NOMO-1 (cell line): Measurements from ENCODE around the gene MRAP.
"Not testable (repeated sequence)": the region's sequence is repeated elsewhere in the genome, so short reads cannot be mapped to it uniquely, and the experiment has no call there.

Experiments
- DNase-seq, 2 experiments: peaks; one replicate each; lab custom pipeline; 2025; ENCODE audit not compliant: unreplicated experiment in 2 of 2; lab: John Stamatoyannopoulos, UW

MRAP gene

DNA sequence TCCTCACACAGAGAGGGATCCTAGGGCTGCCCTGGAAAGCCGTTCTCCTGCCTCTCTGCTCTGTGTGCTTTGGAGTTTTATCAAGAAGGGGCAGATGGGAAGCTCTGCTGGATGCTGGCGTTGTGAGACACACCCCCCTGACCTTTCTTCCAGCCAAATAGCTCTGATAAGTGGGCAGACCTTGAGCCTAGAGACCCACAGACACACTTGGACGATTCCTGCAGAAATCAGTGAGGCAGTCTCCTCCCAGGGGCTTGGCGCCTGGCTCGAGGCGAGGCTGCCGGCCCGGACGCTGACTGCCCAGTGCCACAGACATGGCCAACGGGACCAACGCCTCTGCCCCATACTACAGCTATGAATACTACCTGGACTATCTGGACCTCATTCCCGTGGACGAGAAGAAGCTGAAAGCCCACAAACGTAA is at the start of gene MRAP:
Gene MRAP (plus strand): TSS at position 198 of the 424 bp plus-strand sequence. CDS start 117 bp downstream, at position 315.
- no peak for DNase-seq

DNA sequence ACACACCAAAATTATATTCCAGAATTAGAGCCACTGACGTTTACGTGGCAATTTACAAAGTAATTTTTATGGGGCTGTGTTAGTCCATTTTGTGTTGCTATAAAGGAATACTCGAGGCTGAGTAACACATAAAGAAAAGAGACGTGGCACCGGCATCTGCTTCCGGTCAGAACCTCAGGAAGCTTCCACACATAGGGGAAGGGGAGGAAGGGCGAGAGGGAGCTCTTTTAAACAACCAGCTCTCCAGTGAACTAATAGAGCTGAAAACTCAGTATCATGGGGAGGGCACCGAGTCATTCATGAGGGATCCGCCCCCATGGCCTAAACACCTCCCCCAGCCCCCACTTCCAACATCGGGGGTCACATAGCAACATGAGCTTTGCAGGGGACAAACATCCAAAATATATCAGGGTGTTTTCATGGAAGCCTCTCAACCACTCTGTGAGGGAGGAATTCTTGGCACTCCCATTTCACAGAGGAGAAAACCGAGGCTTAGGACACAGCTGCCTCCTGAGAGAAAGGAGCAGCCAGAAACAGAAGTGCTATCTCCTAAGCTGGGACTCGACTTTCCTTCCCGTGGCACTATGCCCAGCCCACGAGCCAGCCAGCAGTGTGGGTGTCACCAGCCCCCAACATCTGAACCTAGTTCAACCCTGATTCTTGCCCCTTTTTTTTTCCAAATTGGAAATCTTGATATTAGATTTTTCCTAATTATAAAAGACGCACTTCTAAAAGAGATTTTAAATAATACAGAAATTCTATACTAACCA is 49.0 kb upstream of the MRAP start:
- DNase-seq, result no peak

DNA sequence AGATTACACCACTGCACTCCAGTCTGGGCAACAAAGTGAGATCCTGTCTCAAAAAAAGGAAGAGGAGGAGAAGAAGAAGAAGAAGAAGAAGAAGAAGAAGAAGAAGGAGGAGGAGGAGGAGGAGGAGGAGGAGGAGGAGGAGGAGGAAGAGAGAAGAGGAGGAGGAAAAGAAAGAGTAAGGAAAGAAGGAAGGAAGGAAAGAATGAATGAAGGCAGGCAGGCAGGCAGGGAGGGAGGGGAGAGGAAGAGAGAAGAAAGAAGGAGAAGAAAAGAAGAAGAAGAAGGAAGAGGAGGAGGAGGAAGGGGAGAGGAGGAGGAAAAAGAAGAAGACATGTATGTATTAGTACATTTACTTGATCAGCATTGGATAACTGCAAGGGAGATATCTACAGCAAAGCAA is 46.5 kb upstream of the MRAP start:
- no peak for DNase-seq

DNA sequence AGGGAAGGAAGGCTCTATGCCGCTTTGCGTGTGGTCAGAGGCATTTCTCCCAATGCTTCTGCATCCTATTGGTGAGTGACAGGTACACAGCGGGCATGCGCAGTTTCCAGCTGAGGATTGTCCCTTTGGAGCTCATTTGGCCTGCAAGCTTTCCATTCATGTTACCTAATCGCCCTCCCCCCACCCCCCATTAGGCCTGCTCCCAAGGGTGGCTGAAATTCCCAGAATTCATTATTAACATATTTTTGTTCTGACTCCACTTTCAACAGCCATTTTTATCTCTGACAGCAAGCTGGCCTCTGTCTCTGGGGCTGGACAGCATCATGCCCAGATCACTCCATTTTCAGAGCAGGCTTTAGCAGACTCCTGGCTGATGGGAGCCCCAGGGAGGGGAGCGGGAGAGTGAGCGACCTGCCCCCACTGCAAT is 45.4 kb upstream of the MRAP start:
- no peak for DNase-seq

DNA sequence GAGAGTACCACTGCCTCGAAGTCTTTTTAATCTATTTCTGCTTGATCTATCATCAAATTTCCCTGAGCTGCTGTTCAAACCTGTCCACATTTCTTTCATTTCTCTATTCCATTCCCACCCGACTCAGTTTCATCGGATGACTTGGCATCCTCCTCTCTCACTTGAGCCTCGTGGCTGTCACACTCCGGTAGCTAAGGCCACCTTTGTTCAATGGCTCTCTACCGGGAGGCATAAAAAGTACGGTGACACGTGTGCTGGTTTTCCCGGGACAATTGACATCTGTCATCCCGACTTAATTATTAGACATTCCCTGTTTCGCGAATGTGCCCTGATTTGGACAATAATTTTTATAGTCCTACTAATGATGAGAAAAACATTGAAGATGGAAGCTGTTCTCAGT is 42.4 kb upstream of the MRAP start:
- DNase-seq, result no peak

DNA sequence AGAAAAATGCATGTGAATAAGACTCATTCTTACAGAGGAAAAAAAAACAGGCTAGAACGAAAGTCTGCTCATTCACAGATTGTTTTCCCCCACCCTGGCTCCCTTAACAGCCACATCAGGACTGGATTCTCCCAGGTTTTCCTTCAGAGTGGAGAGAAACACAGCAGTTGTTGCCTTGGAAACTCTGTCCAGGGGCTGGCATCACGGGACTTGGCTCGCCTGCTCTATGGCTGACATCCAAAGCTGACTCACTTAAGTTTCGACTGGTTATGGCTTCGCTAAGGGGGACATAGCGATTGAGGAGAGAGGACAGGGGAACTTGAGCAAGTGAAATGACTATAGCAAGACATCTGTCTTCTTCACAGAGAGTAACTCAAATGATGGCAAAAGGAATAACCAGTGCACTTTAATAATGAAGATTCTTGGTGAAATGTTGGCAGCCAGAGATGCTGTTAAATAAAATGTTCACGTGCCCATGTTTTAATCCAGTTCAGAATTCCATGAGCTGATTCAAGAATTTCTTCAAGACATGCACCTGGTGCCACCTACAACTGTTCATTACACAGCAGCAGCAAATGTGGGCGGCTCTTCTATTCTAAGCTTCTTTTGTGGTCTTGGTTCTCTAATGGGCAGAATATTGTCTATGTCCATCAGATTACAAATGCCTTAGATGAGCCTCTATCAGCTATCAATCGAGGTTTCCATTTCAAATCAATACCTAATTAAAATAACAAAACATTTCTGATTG is 41.6 kb upstream of the MRAP start:
- DNase-seq, result no peak

DNA sequence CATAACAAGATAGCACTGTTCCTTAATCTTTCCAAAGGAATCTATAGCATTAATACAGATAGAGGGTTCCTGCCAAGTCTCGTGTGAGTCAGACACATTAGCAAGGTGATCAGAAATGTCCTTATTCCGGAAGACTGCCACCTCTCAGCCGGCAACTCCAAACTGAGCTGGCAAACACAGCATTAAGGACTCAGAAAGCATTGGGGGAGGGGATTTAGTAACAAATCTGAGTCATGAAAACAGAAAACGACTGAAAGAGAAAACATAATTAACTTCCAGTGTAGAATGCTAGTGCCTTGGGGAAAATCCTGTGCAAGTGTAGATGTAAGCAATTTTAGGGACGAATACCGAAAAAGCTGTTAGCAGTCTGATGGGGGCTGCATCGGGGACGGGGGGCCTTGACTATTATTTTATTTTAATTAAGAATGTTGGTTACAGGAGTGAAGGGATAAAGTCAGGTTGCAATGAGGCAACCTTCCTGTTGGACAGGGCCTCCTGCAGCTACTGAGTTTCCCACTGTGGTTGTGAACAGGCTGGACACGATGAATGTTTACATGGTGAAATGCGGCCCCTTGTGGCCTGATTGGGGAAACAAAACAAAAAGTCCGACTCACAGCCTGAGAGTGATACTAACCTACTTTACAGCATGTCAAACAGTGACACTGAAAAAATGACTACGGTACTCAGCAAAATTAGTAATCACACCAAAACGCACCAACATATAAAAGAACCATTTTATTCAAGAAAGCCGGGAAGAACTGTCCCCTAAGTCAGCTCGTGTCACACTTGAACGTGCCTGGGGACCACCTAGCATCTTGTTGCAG is 40.5 kb upstream of the MRAP start:
- peak; percentile 38 to 59 for DNase-seq

DNA sequence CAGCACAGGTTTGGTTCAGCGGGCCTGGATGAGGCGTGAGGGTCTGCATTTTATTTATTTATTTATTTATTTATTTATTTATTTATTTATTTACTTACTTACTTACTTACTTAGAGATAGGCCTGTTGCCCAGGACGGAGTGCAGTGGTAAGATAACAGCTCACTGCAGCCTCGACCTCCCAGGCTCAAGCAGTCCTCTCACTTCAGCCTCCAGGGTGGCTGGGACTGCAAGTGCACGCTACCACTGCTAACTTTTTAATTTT is 39.9 kb upstream of the MRAP start:
- DNase-seq, result not testable (repeated sequence)

DNA sequence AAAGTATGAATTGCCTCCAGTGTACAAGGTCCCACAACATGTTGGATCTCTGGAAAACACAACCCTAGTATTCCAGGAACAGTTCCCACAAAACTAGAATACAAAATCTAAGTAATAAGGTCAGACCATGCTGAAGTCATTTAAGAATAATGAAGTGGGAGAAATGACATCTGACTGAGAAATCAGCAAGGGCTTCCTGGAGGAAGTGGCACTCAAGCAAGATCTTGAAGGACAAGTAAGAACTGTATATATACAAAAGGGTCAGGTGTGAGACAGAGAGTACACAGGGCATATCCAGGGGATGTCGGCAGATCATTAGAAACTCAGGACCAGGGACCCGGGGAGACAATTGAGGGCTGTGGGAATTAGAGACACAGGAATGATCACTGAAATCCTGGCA is 38.5 kb upstream of the MRAP start:
- DNase-seq, result no peak

DNA sequence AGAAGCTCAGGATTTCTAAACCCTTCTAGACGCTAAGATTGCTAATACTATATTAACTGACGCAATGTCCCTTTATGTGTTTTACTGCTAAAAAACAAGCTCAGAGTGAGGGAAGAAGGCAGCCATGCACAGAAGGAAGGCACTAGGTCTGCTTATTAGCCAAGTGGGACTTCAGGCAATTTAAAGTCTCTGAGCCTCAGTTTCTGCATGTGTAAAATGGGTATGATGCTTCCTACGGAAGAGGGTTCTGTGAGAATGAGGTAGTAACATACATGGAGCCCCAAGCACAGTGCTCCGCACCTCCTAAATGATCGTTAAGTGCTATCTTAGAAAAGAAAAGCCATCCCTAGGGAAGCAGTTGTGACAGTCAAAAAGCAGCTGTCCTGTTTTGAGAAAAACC is 36.7 kb upstream of the MRAP start:
- peak in 1 of 2 experiments; percentile 4 for DNase-seq

DNA sequence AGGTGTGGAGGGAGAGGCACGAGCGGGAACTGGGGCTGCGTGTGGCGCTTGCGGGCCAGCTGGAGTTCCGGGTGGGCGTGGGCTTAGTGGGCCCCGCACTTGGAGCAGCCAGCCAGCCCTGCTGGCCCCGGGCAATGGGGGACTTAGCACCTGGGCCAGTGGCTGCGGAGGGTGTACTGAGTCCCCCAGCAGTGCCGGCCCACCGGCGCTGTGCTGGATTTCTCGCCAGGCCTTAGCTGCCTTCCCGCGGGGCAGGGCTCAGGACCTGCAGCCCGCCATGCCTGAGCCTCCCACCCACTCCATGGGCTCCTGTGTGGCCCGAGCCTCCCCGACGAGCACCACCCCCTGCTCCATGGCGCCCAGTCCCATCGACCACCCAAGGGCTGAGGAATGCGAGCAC is 33.3 kb upstream of the MRAP start:
- not testable (repeated sequence) for DNase-seq

DNA sequence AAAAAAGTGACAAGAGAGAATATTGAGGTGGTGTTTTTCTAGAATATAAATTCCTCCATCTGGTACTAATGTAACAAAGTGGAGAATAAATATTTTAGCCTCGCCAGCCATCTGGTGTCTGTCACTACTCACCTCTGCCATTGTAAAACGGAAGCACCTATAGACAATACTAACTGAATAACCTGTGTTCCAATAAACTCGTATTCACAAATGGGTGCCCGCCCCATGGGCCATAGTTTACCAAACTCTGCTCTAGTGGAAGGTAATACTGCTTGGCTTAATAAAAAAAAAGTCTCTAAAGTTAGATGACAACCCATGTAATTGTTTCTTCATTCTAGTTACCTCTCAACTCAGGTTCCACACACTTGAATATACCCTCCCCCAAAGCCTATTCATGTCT is 27.9 kb upstream of the MRAP start:
- no peak for DNase-seq

DNA sequence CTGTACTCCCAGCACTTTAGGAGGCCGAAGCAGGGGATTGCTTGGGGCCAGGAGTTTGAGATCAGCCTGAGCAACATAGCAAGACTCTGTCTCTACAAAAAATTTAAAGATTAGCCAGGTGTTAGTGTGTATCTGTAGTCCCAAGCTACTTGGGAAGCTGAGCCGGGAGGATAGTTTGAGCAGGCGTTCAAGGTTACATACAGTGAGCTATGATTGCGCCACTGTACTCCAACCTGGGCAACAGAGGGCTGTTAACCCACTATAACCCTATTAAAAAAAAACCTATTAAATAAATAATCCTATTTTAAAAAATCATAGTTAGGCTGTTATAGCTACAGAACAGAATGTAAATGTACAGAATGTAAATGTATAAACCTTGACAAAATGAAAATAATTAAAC is 22.0 kb upstream of the MRAP start:
- DNase-seq, result no peak

DNA sequence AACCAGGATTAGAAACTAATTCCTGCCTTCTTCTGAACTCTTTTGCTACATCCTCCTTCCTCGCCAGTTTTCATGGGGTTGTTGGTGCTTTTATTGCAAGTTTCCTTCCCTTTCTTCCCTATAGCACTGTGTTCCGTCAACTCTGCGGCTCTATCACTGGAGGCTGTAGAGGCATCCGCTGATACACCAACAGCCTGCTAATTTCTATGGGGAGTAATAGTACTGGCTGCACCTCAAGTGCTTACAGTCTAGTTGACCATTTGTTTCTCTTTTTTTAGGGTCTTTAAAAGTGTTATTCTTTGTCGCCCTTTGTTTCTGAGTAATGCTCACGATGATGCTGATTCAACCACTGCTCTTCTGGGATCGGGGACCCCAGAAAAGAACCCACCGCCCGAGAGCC is 20.6 kb upstream of the MRAP start:
- peak; percentile 14 to 46 for DNase-seq

DNA sequence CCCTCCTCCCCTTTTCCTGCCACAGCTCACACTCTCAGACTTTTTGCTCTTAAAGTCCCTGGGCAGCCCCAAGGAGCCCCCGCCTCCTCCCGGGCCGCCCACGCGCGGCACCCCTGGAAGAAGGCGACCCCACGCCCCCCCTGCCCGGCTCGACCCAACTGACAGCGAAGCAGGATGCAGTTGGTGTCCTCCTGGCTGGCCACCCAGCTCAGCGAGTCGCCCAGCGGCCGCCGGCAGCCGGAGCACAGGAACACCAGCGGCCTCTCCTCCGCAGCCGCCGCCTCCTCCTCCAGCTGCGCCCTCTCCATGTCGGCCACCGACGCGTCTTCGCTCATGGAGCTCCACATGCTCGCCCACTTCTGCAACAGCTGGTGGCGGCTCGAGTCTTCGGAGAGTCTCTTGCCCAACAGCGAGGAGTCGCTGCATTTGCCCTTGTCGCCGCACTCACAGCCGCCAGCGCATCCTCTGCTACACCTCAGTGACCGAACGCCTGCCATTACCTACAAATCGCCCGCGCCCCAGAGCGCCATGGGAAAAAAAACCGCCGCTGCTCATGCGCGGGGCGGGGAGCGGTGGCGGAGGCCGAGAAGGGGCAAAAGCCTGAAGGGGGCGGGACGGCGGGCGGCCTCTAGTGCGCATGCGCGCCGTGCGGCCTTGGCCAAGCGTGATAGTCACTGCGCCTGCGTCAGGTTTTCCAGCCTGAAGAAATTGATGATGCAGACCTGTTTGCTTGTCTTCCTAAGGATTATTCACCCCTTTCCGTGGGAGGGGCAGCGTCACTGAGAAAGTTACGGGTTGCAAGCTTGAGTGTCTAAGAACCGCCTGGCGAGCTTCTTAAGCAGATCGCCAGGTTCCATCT is 19.9 kb upstream of the MRAP start, which contains the start of gene MIS18A:
Gene MIS18A (minus strand): TSS at position 532 of the 859 bp plus-strand sequence. CDS start 35 bp downstream, at position 497.
- peak; percentile 90 to 97 for DNase-seq

DNA sequence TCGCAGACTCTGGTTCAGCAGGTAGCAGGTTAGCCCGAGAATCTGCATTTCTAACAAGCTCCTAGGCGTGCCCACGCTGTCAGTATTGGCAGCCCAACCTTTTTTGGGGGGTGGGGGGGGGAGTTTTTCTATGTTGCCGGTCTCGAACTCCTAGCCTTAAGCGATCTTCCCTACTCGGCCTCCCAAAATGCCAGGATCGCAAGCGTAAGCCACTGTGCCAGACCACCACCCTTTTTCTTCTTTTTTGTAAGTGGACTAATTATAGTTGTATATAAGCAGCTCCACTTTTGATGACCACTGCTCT is 19.3 kb upstream of the MRAP start:
- DNase-seq, result no peak

DNA sequence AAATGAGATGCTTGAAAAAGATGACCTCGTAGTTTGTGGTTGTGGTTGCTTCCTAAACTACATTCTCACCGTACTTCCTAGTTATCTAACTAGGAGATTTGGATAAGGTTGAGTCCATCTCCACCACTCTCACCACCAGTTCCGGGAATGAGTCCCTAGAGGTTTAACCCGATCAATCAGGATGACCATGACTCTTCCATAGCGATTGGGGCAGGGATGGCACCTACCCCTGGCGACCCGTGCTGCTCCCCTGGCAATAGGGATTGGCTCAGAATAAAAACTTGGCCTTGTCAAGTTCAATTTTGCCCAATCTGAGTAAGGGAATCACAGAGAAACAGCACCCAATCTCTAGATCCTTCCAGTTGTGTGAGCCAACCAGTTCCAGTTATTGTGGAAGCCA is 17.1 kb upstream of the MRAP start:
- DNase-seq, result no peak

DNA sequence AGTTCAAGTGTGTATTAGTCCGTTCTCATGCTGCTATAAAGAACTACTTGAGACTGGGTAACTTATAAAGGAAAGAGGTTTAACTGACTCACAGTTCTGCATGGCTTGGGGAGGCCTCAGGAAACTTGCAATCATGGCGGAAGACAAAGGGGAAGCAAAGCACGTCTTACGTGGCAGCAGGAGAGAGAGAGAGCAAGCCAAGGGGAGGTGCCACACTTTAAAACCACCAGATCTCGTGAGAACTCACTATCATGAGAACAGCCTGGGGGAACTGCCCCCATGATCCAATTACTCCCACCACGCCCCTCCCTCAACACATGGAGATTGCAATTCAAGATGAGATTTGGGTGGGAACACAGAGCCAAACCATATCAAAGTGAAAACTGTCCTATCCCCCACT is 15.7 kb upstream of the MRAP start:
- DNase-seq, result no peak

DNA sequence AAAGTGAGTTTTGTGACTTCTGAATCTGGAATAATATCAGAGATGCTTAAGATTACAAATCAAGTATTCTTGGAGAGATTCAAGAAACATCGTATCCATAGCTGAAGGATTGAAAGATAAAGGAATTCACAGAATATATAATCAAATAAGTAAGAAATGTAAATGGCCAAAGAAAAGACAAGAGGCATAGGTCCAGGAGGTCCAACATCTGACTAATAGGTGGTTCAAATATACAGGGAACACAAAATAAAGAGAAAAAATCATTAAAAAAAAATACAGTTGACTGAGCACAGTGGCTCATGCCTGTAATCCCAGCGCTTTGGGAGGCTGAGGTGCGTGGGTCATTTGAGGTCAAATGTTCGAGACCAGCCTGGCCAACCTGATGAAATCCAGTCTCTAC is 13.2 kb upstream of the MRAP start:
- no peak for DNase-seq

DNA sequence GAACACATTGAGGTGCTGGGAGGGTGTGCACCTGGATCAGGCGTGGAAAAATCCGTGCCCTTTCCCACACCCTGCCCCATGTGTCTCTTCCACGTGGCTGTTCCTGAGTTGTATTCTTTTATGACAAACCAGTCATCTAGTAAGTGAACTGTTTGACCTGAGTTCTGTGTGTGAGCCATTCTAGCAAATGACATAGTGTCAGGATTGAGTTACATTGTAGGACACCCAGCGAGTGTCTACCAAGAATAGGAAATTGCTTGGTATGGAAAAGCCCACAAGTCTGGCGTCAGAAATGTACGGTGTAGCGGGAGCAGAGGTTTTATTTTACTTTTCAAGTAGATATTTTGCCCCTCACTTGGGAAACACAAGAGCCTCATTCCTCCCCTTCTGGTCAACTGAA is 1.2 kb upstream of the MRAP start:
- DNase-seq, result no peak

DNA sequence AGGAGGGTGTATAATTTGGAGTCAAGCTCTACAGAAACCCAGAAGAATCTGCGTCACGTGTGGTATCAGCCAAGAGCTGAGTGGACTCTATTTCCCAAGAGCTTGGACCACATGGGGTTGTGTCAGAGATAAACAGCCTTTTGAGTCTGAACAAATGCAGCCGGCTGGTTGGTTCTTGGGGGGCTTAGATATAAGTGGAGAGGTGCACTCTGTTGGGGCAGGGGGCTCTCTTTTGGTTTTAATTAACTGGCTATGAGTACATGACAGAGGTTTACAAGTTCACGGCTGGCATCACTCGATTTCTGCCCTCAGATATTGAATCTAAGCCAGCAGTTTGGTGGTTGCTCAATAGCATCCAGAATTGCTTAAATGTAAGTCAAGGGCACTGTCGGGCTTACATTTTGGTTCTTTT is 501 bp upstream of the MRAP start:
- DNase-seq, result no peak
